Measurements from ENCODE around the gene PAX6.

The PAX6 gene

DNA sequence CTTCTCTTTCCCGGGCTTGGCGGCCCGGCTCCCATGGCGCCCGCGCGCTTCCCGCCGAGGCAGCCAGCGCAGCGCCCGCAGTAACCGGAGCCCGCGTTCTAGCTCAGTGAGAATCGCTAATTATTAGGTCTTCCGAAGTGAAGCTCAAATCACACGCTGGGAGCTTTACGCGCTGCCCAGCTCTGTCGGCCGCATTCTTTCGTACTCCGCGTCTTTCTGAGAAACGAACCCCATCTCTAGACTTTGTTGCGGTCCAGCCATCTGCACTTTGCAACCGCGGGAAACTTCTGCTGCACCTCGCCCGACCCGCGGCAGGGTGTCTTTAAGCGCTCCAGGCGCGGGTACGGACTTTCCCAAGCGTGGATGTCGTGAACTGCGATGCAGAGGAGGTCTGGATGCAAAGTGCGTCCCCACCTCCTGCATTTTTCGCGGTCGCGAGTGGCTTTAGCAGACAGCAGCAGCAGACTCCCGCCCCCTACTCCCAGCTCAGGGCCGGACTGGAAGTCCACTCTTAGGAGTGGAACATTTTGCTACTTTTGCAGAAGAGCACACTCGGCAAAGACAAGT, 6.0 kb upstream of the PAX6 start:
- peaks cover 99% of the 10 kb centered on the region for H3K27me3 ChIP-seq
- H3K9me3 ChIP-seq = no peaks in the 10 kb centered on the region
- no peaks in the 10 kb centered on the region for H3K36me3 ChIP-seq
- no peaks in the 10 kb centered on the region for H3K4me1 ChIP-seq
- H3K4me3 ChIP-seq (ENCODE audit: low read depth, low read length) = no peak overlapping the region
- no peak for DNase-seq
- TF ChIP-seq CTCF (IDR thresholded peaks at IDR 0.05; ENCODE audit: low read depth, low read length) = no peak

DNA sequence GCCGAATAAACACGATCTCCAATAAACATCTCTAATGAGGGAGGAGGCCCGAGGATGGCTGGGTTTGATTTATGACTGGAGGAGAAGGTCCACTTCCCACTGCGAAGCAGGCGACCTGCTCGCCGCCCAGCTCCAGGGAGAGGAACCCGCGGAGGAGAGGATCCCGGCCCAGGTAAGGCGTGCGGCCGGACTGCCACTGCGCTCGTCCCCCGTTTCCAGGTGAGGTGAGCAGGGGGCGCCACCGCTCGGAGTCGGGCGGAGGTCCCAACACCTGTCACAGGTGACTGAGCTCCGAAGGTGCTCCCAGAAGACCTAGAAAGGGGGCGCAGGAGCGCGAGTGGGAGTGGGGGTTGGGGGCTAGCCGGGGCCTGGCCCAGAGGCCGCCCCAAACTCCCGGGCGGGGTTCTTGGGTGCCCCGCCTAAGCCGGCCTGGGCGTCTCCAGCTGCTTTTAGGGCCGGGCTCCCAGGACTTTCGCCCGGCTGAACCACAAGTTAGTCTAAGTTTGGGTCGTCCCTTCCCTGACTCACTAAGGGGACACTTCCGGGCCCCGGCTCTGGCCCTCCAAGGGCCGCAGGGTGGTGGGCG, 5.4 kb upstream of the PAX6 start:
- Histone ChIP-seq H3K36me3 (no peaks in the 10 kb centered on the region), H3K4me3 (ENCODE audit: low read depth, low read length) (no peak overlapping the region), H3K27me3 (peaks cover 98% of the 10 kb centered on the region), H3K9me3 (no peaks in the 10 kb centered on the region), H3K4me1 (no peaks in the 10 kb centered on the region)
- no peak for TF ChIP-seq CTCF (IDR thresholded peaks at IDR 0.05; ENCODE audit: low read depth, low read length)
- DNase-seq = no peak

DNA sequence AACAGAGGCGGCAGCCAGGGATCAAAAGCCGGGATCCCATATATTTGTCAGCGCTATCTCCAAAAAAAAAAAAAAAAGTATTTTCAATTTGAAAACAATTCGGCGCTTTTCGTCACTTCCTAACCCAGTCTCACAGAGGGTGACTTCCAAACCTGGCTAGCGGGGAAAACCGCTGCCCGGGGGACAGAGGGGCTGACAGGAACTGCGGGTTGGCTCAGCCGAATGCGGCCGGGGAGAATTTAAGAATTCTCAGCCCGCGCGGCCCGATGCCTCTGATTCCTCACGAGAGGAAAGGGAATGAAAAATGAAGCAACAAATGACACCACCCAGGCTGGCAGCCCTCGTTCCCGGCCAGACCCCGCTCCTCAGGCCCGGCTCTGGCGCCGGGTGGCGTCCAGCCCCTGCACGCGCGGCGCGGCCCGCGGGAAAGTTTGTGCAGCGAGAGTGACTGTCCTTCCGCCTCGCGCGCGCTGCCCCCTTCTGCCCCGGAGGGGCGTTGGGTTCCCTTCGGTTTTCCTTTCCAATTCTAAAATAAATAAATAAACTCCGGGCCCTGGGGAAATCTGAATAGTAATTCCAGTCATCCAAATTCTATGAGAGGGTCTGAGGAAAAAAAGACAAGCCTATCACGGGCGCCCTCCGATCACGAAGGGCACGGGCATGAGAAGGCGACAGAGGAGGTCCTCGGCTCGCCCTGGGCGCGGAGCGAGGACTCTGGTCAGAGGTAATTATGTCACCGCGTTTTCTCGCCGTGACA, 4.8 kb upstream of the PAX6 start:
- Histone ChIP-seq H3K9me3 (no peaks in the 10 kb centered on the region), H3K4me1 (no peaks in the 10 kb centered on the region), H3K4me3 (ENCODE audit: low read depth, low read length) (no peak overlapping the region), H3K36me3 (no peaks in the 10 kb centered on the region), H3K27me3 (peaks cover 96% of the 10 kb centered on the region)
- no peak for DNase-seq
- no peak for TF ChIP-seq CTCF (IDR thresholded peaks at IDR 0.05; ENCODE audit: low read depth, low read length)

- Histone ChIP-seq H3K36me3 (no peaks in the 10 kb centered on the region), H3K9me3 (no peaks in the 10 kb centered on the region), H3K4me1 (no peaks in the 10 kb centered on the region), H3K4me3 (ENCODE audit: low read depth, low read length) (no peak overlapping the region), H3K27me3 (peaks cover 96% of the 10 kb centered on the region)
- no peak for TF ChIP-seq CTCF (IDR thresholded peaks at IDR 0.05; ENCODE audit: low read depth, low read length)
- no peak for DNase-seq
These were observed 3.2 kb upstream of the PAX6 start for GRCh38 chr11:31814176-31814868.

DNA sequence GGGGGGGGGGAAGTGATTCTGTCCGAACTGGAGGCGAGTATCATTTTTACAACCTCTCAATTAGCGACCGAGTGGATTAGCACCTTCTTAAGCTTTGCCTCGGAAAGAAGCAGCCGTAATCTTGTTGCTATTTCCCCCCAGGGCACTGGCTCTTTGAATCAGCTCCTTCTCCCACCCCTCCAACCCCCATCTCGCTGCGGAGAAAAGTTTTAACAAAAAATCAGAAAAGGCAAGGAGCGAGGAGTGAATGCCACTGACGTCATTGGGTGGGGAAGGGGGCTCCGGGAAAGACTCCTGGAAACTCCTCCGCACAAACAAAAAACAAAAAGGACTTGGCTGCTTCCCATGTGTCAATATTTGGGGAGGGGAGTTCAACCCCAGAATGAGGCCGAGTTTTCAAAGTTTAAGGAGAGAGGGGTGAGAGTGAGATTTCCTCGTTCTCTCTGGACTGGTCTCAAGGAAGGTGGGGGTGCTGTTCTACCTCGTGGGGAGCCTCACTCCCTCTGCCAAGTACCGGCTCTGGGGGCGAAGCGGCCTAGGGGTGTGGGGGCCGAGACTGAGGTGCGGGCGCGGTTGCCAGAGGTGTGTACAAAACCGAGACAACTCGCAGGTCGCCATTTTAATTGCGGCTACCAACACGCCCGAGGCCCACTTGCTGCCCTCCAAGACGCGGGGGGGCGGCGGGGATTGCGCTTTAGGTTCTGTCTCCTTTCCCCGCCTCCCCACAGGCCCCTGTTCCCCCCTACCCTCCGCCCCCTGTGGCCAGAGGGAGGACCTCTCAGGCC, 2.5 kb upstream of the PAX6 start:
- Histone ChIP-seq H3K27me3 (peaks cover 98% of the 10 kb centered on the region), H3K4me1 (no peaks in the 10 kb centered on the region), H3K4me3 (ENCODE audit: low read depth, low read length) (no peak overlapping the region), H3K9me3 (no peaks in the 10 kb centered on the region), H3K36me3 (no peaks in the 10 kb centered on the region)
- no peak for TF ChIP-seq CTCF (IDR thresholded peaks at IDR 0.05; ENCODE audit: low read depth, low read length)
- DNase-seq = no peak
